Endothelial cell of umbilical vein (primary cell): ENCODE measurements around the gene URI1. TPM values are rescaled to one million over a fixed set of nuclear protein-coding genes. Genes with fewer than 3 reads are reported as not detected.

ENCODE experiments used
- BruUV-seq: library from RNA; stranded (reverse); fragments of 400-500 nt; replicated peaks from 2 replicates; lab custom pipeline; 2021; lab: Mats Ljungman, UMichigan
- CTCF ChIA-PET: fragments of 300-600, 350-600 bp; sonication (Branson Sonifier 250); formaldehyde crosslinking; loops from one replicate; lab custom pipeline; 2021; ENCODE audit warnings: antibody characterized with exemption, inconsistent platforms; lab: Charles Lee
- POLR2A ChIA-PET: fragments of 300-600, 350-600 bp; sonication (Branson Sonifier 250); formaldehyde crosslinking; loops from one replicate; lab custom pipeline; 2021; ENCODE audit warnings: antibody characterized with exemption, inconsistent platforms; lab: Charles Lee
- DNase-seq: peaks from one replicate; pipeline ENCODE4 v3.0.0-alpha.2; 2011; ENCODE audit warnings: low read depth, low spot score
- FAIRE-seq: peaks from 2 replicates; lab custom pipeline; 2011; peaks lifted over from hg19 to GRCh38; lab: Jason Lieb, UNC
- H2AFZ ChIP-seq: 2 replicates; pipeline ENCODE4 v1.6.0; 2012; ENCODE audit warnings: low read depth, low read length, control low read depth, inconsistent platforms
- H3K27ac ChIP-seq: 2 replicates; pipeline ENCODE4 v1.5.1; 2011; ENCODE audit warnings: low read depth, mild to moderate bottlenecking, control low read depth, low read length, moderate library complexity; ENCODE audit not compliant: insufficient read depth
- H3K27me3 ChIP-seq, 2 experiments: 2 replicates each; pipeline versions ENCODE4 v1.6.0 to v1.6.1; 2011; ENCODE audit warnings: low read length in 2 of 2, mixed read lengths in 1 of 2; ENCODE audit not compliant: control insufficient read depth in 2 of 2, insufficient read depth in 2 of 2
- H3K36me3 ChIP-seq, 2 experiments: 2 replicates in 1 of 2; 3 replicates in 1 of 2; pipeline ENCODE4 v1.5.1; 2011; ENCODE audit warnings: low read length in 2 of 2, mild to moderate bottlenecking in 1 of 2, moderate library complexity in 1 of 2; ENCODE audit not compliant: control insufficient read depth in 2 of 2, insufficient read depth in 2 of 2; ENCODE audit errors: extremely low read depth in 1 of 2
- H3K4me1 ChIP-seq: 3 replicates; pipeline ENCODE4 v1.5.1; 2011; ENCODE audit warnings: mild to moderate bottlenecking, low read length; ENCODE audit not compliant: control insufficient read depth, insufficient read depth; ENCODE audit errors: extremely low read depth
- H3K4me2 ChIP-seq: 2 replicates; pipeline ENCODE4 v1.6.1; 2011; ENCODE audit warnings: low read length, control low read depth, mixed read lengths; ENCODE audit not compliant: insufficient read depth
- H3K4me3 ChIP-seq, 3 experiments: fragments of 200-600 bp in 1 of 3; sonication (generic), shearing (Covaris generic) in 1 of 3; replicated peaks in 1 of 3; 2 replicates each; pipeline ENCODE4 v1.5.1; 2011 to 2016; ENCODE audit warnings: control low read depth in 3 of 3, low read length in 3 of 3, mild to moderate bottlenecking in 2 of 3, inconsistent platforms in 1 of 3, low read depth in 1 of 3, moderate library complexity in 1 of 3; ENCODE audit not compliant: insufficient read depth in 1 of 3
- H3K79me2 ChIP-seq: 2 replicates; pipeline ENCODE4 v1.6.0; 2012; ENCODE audit warnings: low read length, inconsistent platforms; ENCODE audit not compliant: control insufficient read depth, insufficient read depth
- H3K9ac ChIP-seq: replicated peaks from 2 replicates; pipeline ENCODE3; 2011; ENCODE audit warnings: low read length, control low read depth; ENCODE audit not compliant: insufficient read depth; ENCODE audit errors: extremely low read depth
- H3K9me1 ChIP-seq: replicated peaks from 3 replicates; pipeline ENCODE4 v1.6.0; 2011; ENCODE audit warnings: mild to moderate bottlenecking, low read length; ENCODE audit not compliant: control insufficient read depth, insufficient read depth; ENCODE audit errors: extremely low read depth
- H3K9me3 ChIP-seq: replicated peaks from 2 replicates; pipeline ENCODE4 v1.5.1; 2012; ENCODE audit warnings: low read length, inconsistent platforms; ENCODE audit not compliant: control insufficient read depth, insufficient read depth
- H4K20me1 ChIP-seq: replicated peaks from 2 replicates; pipeline ENCODE3; 2011; ENCODE audit warnings: mild to moderate bottlenecking, low read length; ENCODE audit not compliant: control insufficient read depth, insufficient read depth; ENCODE audit errors: extremely low read depth
- EZH2 ChIP-seq: IDR thresholded peaks from 2 replicates; pipeline ENCODE4 v1.6.1; 2012; ENCODE audit warnings: borderline replicate concordance, low read depth, mild to moderate bottlenecking, moderate library complexity, low read length, inconsistent platforms; ENCODE audit not compliant: severe bottlenecking
- FOS ChIP-seq: IDR thresholded peaks from 2 replicates; pipeline ENCODE4 v1.6.1; 2011; ENCODE audit warnings: mild to moderate bottlenecking, low read length, moderate library complexity, borderline replicate concordance; ENCODE audit not compliant: insufficient read depth
- GATA2 ChIP-seq: IDR thresholded peaks from 2 replicates; pipeline ENCODE4 v1.7.0; 2011; ENCODE audit warnings: low read depth, mild to moderate bottlenecking, moderate library complexity, mixed read lengths, low read length; ENCODE audit not compliant: insufficient read length, insufficient read depth
- JUN ChIP-seq: IDR thresholded peaks from 2 replicates; pipeline ENCODE4 v1.6.1; 2011; ENCODE audit warnings: borderline replicate concordance, low read depth; ENCODE audit not compliant: insufficient read length, insufficient read depth
- MYC ChIP-seq: IDR thresholded peaks from one replicate; pipeline ENCODE4 v1.6.1; 2011; ENCODE audit warnings: mild to moderate bottlenecking, low read depth, low read length
- POLR2A ChIP-seq: IDR thresholded peaks from 2 replicates; pipeline ENCODE4 v1.6.1; 2012; ENCODE audit warnings: low read depth, mild to moderate bottlenecking, control low read depth, low read length
- POLR2AphosphoS5 ChIP-seq: IDR thresholded peaks from 2 replicates; pipeline ENCODE4 v1.6.1; 2012; ENCODE audit warnings: low read depth, mild to moderate bottlenecking, control low read depth, low read length, moderate library complexity; ENCODE audit not compliant: insufficient read depth
- dilution Hi-C: fragments of 300-500 bp; cut with MboI; formaldehyde crosslinking; loops from one replicate; pipeline ENCODE4 v1.15.0; 2019; ENCODE audit warnings: low sequenced_read_pairs; ENCODE audit not compliant: extremely low pct_ligation_motif_present
- intact Hi-C: fragments of 100-400 bp; cut with micrococcal nuclease; formaldehyde crosslinking; loops from one replicate; pipeline ENCODE4 v1.10.0; 2022
- polyA plus RNA-seq, 4 experiments: library from polyadenylated mRNA; depleted of rRNA in 3 of 4; stranded (reverse) in 3 of 4; unstranded in 1 of 4; fragments of >200 nt; gene quantifications; 2 replicates each; pipeline versions ENCODE4 v1.2.1 to v1.2.3, GENCODE V29; 2011 to 2012; ENCODE audit warnings: missing spikeins in 1 of 4
- total RNA-seq: library from RNA; stranded (reverse); gene quantifications from 2 replicates; pipeline ENCODE4 v1.2.3, GENCODE V29; 2021
- TF ChIP-seq, protein P1 (sequence below), 2 donors: IDR thresholded peaks; 1 replicate in 1 of 2; 2 replicates in 1 of 2; pipeline ENCODE4 v1.5.1; 2011; ENCODE audit warnings: low read length in 2 of 2, mild to moderate bottlenecking in 2 of 2, moderate library complexity in 2 of 2, control low read depth in 1 of 2, inconsistent platforms in 1 of 2, low read depth in 1 of 2; ENCODE audit not compliant: insufficient read depth in 1 of 2; ENCODE audit errors: extremely low read depth in 1 of 2
- TF ChIP-seq, protein P2 (sequence below): IDR thresholded peaks from 2 replicates; pipeline ENCODE4 v1.6.1; 2011; ENCODE audit not compliant: insufficient read depth, insufficient read length

The URI1 gene
- total and polyA plus RNA-seq, 2 donors (not counting 3 experiments of a cell fraction or from before 2014, with no cell fraction given): 12.8 to 28.9 TPM

DNA sequence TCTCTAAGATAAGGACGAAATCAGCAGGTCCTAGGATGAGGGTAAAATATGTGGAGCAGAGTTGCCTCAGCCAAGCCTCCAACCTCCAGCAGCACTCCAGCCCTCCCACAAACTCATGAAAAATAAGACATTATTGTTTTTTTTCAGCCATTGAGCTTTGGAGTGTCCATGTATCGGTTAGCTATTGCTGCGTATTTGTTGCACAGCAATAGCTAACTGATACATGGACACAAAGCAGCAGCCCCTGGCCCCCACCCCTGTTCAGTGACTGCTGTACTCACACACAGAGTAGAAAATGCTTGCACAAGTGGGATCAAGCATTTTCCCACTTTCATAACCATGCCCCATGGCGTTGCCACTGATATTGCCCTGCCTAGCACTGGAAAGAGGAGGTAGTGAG is 19.1 kb upstream of the URI1 start:
- POLR2A ChIA-PET: no interaction called here

DNA sequence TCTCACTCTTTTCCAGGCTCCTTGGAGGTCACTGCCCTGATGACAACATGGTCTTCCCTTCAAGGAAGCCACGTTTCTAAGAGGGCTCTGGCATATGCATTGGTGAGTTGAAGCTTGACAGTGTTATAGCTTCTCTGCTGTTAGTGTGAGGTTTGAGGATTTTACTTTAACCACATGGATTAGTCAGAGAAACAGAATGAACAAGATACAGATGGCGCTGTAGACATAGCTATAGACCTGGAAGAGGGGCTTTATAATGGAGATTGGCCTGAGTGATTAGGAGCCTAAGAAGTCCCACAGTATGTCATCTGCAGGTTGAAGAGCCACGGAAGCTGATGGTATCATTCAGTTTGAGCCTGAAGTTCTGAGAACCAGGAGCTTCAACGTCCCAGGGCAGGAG is 18.4 kb upstream of the URI1 start:
- Histone ChIP-seq H3K9me3 (no peaks in the 10 kb centered on the region), H3K36me3 (no peaks in the 10 kb centered on the region), H3K4me1 (no peaks in the 10 kb centered on the region), H3K79me2 (no peaks in the 10 kb centered on the region), H3K9ac (no peak overlapping the region), H2AFZ (no peak overlapping the region), H3K4me3 (no peak overlapping the region), H3K9me1 (no peaks in the 10 kb centered on the region), H3K27me3 (no peaks in the 10 kb centered on the region), H3K4me2 (no peak overlapping the region), H4K20me1 (no peaks in the 10 kb centered on the region), H3K27ac (no peak overlapping the region)
- FAIRE-seq (no peak), DNase-seq (no peak)
- BruUV-seq: no TSS peak
- intact Hi-C loops: no loop called here
- ChIA-PET POLR2A (no interaction called here), CTCF (no interaction called here)
- dilution Hi-C loops: no loop called here
- TF ChIP-seq MYC: no peak
- TF ChIP-seq, protein P1, sequence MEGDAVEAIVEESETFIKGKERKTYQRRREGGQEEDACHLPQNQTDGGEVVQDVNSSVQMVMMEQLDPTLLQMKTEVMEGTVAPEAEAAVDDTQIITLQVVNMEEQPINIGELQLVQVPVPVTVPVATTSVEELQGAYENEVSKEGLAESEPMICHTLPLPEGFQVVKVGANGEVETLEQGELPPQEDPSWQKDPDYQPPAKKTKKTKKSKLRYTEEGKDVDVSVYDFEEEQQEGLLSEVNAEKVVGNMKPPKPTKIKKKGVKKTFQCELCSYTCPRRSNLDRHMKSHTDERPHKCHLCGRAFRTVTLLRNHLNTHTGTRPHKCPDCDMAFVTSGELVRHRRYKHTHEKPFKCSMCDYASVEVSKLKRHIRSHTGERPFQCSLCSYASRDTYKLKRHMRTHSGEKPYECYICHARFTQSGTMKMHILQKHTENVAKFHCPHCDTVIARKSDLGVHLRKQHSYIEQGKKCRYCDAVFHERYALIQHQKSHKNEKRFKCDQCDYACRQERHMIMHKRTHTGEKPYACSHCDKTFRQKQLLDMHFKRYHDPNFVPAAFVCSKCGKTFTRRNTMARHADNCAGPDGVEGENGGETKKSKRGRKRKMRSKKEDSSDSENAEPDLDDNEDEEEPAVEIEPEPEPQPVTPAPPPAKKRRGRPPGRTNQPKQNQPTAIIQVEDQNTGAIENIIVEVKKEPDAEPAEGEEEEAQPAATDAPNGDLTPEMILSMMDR (IDR thresholded peaks at IDR 0.05; ENCODE audit: extremely low read depth in 1 of 2, insufficient read depth in 1 of 2, low read depth in 1 of 2, low read length in 2 of 2): no peak
- TF ChIP-seq FOS: no peak
- no peak for TF ChIP-seq JUN
- TF ChIP-seq, protein P2, sequence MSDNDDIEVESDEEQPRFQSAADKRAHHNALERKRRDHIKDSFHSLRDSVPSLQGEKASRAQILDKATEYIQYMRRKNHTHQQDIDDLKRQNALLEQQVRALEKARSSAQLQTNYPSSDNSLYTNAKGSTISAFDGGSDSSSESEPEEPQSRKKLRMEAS: no peak
- no peak for TF ChIP-seq EZH2
- TF ChIP-seq POLR2A: no peak
- TF ChIP-seq POLR2AphosphoS5: no peak
- no peak for TF ChIP-seq GATA2

More for the DNA sequence above, 19.1 kb upstream of the URI1 start:
- H3K79me2 ChIP-seq: no peaks in the 10 kb centered on the region
- H3K9me3 ChIP-seq: no peaks in the 10 kb centered on the region
- CTCF ChIA-PET: no interaction called here
- BruUV-seq: no TSS peak
- dilution Hi-C loops: no loop called here
- H2AFZ ChIP-seq: no peak overlapping the region
- H4K20me1 ChIP-seq: no peaks in the 10 kb centered on the region
- no peaks in the 10 kb centered on the region for H3K27me3 ChIP-seq
- no peaks in the 10 kb centered on the region for H3K4me1 ChIP-seq
- DNase-seq (no peak), FAIRE-seq (no peak)
- H3K9ac ChIP-seq: no peak overlapping the region
- no peak overlapping the region for H3K27ac ChIP-seq
- H3K4me2 ChIP-seq: no peak overlapping the region
- no peak overlapping the region for H3K4me3 ChIP-seq
- H3K36me3 ChIP-seq: no peaks in the 10 kb centered on the region
- TF ChIP-seq FOS (no peak), JUN (no peak), EZH2 (no peak)
- intact Hi-C loops: no loop called here
- H3K9me1 ChIP-seq: no peaks in the 10 kb centered on the region
